ENCODE data around the gene CACNG8.

DNA sequence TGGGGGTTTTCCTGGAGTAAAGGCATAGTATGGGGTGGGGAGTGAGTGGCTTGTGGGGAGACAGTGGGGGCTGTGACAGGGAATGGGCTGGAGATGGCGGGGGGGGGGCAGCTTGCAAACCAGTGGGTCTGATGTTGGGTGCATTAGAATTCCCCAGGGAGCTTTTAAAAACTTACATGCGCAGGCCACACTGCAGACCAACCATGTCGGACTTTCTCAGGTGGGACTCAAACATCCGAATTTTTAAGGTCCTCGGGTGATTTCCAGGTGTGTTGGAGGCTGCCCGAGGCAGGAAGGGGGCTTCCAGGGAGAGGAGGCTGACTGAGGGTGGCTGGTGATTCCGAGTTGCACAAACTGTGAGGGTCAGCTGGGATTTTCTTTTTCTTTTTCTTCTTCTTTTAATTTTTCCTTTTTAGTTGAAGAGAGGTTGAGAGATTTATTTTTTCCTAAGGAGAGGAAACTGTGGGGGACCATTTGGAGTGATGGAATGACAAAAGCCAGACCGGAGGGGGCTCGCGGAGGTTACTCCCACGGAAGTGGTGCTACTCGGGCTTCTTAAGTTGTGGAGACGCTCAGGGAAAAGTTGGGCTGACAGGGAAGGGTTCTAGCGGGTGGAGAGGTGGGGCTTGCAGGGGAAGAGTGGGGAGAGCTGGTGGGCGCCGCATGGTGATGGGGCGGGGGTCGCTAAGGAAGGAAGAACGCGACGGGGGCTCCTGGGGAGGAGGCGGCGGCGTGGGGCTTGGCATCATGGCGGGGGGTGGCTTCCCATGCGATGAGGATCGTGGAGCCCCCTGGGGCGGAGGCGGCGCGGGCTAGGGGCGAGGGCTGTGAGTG is 997 bp upstream of the CACNG8 start:
- TF ChIP-seq, protein P1, sequence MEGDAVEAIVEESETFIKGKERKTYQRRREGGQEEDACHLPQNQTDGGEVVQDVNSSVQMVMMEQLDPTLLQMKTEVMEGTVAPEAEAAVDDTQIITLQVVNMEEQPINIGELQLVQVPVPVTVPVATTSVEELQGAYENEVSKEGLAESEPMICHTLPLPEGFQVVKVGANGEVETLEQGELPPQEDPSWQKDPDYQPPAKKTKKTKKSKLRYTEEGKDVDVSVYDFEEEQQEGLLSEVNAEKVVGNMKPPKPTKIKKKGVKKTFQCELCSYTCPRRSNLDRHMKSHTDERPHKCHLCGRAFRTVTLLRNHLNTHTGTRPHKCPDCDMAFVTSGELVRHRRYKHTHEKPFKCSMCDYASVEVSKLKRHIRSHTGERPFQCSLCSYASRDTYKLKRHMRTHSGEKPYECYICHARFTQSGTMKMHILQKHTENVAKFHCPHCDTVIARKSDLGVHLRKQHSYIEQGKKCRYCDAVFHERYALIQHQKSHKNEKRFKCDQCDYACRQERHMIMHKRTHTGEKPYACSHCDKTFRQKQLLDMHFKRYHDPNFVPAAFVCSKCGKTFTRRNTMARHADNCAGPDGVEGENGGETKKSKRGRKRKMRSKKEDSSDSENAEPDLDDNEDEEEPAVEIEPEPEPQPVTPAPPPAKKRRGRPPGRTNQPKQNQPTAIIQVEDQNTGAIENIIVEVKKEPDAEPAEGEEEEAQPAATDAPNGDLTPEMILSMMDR (IDR thresholded peaks at IDR 0.05; ENCODE audit: insufficient read depth, low read depth, low read length), result no peak
- TF ChIP-seq EZH2 (IDR thresholded peaks at IDR 0.05; ENCODE audit: insufficient read depth, low read length), result peak; percentile 29
